Measurements from ENCODE around the gene CBFB.

DNA sequence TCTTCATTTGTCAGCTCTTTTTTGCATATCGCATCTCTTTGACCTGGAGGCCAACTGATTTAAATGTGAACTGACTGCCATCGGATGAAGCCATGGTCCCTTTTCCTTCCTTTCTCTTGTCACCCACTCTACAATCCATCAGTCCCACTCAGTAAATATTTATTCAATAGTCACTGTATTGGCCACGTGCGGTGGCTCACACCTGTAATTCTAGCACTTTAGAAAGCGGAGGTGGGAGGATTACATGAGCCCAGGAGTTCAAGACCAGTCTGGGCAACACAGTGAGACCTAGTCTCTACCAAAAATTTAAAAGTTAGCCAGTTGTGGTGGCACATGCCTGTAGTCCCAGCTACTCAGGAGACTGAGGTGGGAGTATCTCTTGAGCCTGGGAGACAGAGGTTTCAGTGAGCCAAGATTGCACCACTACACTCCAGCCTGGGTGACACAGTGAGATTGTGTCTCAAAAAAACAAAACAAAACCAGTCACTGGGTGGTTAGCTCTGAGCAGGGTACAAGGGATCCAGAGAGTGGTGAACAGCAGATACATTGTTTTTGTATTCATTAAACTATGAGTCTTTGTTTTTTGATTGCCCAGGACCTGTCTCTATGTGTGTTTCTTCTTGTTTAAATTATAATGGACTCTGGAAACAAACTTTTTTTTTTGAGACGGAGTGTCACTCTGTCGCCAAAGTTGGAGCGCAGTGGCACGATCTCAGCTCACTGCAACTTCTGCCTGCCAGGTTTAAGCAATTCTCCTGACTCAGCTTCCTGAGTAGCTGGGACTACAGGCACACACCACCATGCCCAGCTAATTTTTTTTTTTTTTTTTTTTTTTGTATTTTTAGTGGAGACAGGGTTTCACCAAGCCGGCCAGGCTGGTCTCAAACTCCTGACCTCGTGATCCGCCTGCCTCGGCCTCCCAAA is 87.7 kb downstream of the CBFB start:
- TF ChIP-seq, protein P1, sequence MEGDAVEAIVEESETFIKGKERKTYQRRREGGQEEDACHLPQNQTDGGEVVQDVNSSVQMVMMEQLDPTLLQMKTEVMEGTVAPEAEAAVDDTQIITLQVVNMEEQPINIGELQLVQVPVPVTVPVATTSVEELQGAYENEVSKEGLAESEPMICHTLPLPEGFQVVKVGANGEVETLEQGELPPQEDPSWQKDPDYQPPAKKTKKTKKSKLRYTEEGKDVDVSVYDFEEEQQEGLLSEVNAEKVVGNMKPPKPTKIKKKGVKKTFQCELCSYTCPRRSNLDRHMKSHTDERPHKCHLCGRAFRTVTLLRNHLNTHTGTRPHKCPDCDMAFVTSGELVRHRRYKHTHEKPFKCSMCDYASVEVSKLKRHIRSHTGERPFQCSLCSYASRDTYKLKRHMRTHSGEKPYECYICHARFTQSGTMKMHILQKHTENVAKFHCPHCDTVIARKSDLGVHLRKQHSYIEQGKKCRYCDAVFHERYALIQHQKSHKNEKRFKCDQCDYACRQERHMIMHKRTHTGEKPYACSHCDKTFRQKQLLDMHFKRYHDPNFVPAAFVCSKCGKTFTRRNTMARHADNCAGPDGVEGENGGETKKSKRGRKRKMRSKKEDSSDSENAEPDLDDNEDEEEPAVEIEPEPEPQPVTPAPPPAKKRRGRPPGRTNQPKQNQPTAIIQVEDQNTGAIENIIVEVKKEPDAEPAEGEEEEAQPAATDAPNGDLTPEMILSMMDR (IDR thresholded peaks at IDR 0.05): no peak
- TF ChIP-seq POLR2A (IDR thresholded peaks at IDR 0.05) (no peak), POLR2AphosphoS5 (IDR thresholded peaks at IDR 0.05) (no peak)
